C4-2B (cell line): ENCODE measurements around the gene TMEM184A.

Experiments
- CTCF ChIP-seq: fragments of 450-650 bp; conservative IDR thresholded peaks from 2 replicates; pipeline ENCODE4 v1.5.1; 2017; ENCODE audit warnings: mild to moderate bottlenecking
- ZFX ChIP-seq: fragments of 450-650 bp; IDR thresholded peaks from 2 replicates; pipeline ENCODE4 v1.6.1; 2017

- TF ChIP-seq CTCF: no peak
- no peak for TF ChIP-seq ZFX
These were observed 20.9 kb downstream of the TMEM184A start for GRCh38 chr7:1535100-1535458.
